Prostate gland (tissue), 2 donors: Measurements from ENCODE around the gene FBXL7.

Experiments used
- POLR2A ChIP-seq: fragments of 450-650 bp; IDR thresholded peaks from one replicate; pipeline ENCODE4 v1.6.1; 2016; ENCODE audit warnings: antibody characterized with exemption, mild to moderate bottlenecking
- POLR2AphosphoS5 ChIP-seq: sonication (generic); formaldehyde crosslinking; IDR thresholded peaks from one replicate; pipeline ENCODE4 v1.6.1; 2017; ENCODE audit warnings: antibody characterized with exemption
- TF ChIP-seq, protein P1 (sequence below), 4 experiments: fragments of 200-600 bp in 2 of 4; fragments of 450-650 bp in 2 of 4; sonication (generic) in 2 of 4; IDR thresholded peaks; 1 replicate in 3 of 4; 2 replicates in 1 of 4; pipeline ENCODE4 v1.5.1; 2016 to 2019; ENCODE audit warnings: antibody characterized with exemption in 4 of 4, mild to moderate bottlenecking in 2 of 4, moderate library complexity in 2 of 4

DNA sequence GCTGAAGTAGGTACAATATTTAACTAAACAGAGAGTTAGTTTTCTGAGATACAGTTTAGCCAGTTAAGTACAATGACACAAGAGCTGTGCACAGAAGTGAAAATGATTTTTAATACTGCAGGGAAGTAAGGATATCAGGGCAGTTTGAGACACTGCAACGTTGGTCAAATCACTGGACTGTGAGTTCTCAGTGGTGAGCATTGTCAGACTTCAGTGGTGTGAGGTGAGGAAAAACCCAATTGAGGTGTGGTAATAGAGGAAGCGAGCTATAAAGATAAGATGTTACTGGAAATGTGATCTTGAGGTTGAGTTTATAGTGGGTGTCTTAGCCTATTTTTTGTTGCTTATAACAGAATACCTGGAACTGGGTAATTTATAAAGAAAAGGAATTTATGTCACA lies 12.8 kb upstream of the FBXL7 start:
- TF ChIP-seq, protein P1, sequence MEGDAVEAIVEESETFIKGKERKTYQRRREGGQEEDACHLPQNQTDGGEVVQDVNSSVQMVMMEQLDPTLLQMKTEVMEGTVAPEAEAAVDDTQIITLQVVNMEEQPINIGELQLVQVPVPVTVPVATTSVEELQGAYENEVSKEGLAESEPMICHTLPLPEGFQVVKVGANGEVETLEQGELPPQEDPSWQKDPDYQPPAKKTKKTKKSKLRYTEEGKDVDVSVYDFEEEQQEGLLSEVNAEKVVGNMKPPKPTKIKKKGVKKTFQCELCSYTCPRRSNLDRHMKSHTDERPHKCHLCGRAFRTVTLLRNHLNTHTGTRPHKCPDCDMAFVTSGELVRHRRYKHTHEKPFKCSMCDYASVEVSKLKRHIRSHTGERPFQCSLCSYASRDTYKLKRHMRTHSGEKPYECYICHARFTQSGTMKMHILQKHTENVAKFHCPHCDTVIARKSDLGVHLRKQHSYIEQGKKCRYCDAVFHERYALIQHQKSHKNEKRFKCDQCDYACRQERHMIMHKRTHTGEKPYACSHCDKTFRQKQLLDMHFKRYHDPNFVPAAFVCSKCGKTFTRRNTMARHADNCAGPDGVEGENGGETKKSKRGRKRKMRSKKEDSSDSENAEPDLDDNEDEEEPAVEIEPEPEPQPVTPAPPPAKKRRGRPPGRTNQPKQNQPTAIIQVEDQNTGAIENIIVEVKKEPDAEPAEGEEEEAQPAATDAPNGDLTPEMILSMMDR (IDR thresholded peaks at IDR 0.05): no peak
- TF ChIP-seq POLR2AphosphoS5 (no peak), POLR2A (no peak)
